HepG2 (cell line): Measurements from ENCODE around the gene NTN4. TPM values are rescaled to one million over a fixed set of nuclear protein-coding genes. Genes with fewer than 3 reads are reported as not detected.

Experiments used
- AGO1 ChIP-seq: fragments of 200-400 bp; formaldehyde crosslinking; IDR thresholded peaks from 2 replicates; pipeline ENCODE4 v1.6.1; 2017; ENCODE audit warnings: mild to moderate bottlenecking, low read depth, low read length, moderate library complexity; ENCODE audit not compliant: poor library complexity, severe bottlenecking
- BORCS8-MEF2B ChIP-seq: sonication (generic); formaldehyde crosslinking; IDR thresholded peaks from 2 replicates; pipeline ENCODE4 v1.8.0; 2022; ENCODE audit warnings: mild to moderate bottlenecking, missing genetic modification reagents
- CEBPB ChIP-seq: IDR thresholded peaks from 2 replicates; pipeline ENCODE4 v1.6.1; 2011; ENCODE audit warnings: low read depth, low read length, improper control_type of control experiment, borderline replicate concordance
- FOXM1 ChIP-seq: sonication (generic); formaldehyde crosslinking; IDR thresholded peaks from 2 replicates; pipeline ENCODE4 v1.5.0; 2020; ENCODE audit warnings: missing genetic modification reagents
- GPN1 ChIP-seq: sonication (generic); formaldehyde crosslinking; IDR thresholded peaks from 2 replicates; pipeline ENCODE4 v1.5.1; 2020; ENCODE audit warnings: missing genetic modification reagents, borderline replicate concordance
- HNF4G ChIP-seq, 2 experiments: sonication (generic) in 1 of 2; formaldehyde crosslinking in 1 of 2; IDR thresholded peaks; 2 replicates each; pipeline versions ENCODE4 v1.4.0 to v1.6.1; 2011 to 2020; ENCODE audit warnings: borderline replicate concordance in 2 of 2, low read depth in 2 of 2, mild to moderate bottlenecking in 2 of 2, low read length in 1 of 2, missing genetic modification reagents in 1 of 2, moderate library complexity in 1 of 2
- JUNB ChIP-seq: sonication (generic); formaldehyde crosslinking; IDR thresholded peaks from 2 replicates; pipeline ENCODE4 v1.8.0; 2022; ENCODE audit warnings: missing genetic modification reagents, mild to moderate bottlenecking, borderline replicate concordance
- KDM4B ChIP-seq: sonication (generic); formaldehyde crosslinking; IDR thresholded peaks from 2 replicates; pipeline ENCODE4 v1.4.0; 2020; ENCODE audit warnings: missing genetic modification reagents
- MTERF4 ChIP-seq: sonication (generic); formaldehyde crosslinking; IDR thresholded peaks from 2 replicates; pipeline ENCODE4 v1.8.0; 2023; ENCODE audit warnings: mild to moderate bottlenecking, missing genetic modification reagents
- NBN ChIP-seq: fragments of 450-650 bp; conservative IDR thresholded peaks from 2 replicates; pipeline ENCODE4 v1.6.1; 2017
- PRMT3 ChIP-seq: sonication (generic); formaldehyde crosslinking; IDR thresholded peaks from 2 replicates; pipeline ENCODE4 v1.8.1; 2022; ENCODE audit warnings: low read depth, mild to moderate bottlenecking, moderate library complexity, missing genetic modification reagents, borderline replicate concordance
- RARG ChIP-seq: sonication (generic); formaldehyde crosslinking; IDR thresholded peaks from 2 replicates; pipeline ENCODE4 v1.4.0; 2020; ENCODE audit warnings: low read depth, mild to moderate bottlenecking, missing genetic modification reagents
- THAP11 ChIP-seq: IDR thresholded peaks from 2 replicates; pipeline ENCODE4 v1.6.1; 2016; ENCODE audit warnings: missing biosample characterization, missing genetic modification reagents
- YEATS4 ChIP-seq: sonication (generic); formaldehyde crosslinking; IDR thresholded peaks from 2 replicates; pipeline ENCODE4 v1.4.0; 2020; ENCODE audit warnings: missing genetic modification reagents, borderline replicate concordance
- ZBTB4 ChIP-seq: sonication (generic); formaldehyde crosslinking; IDR thresholded peaks from 2 replicates; pipeline ENCODE4 v1.4.0; 2020; ENCODE audit warnings: missing genetic modification reagents, mild to moderate bottlenecking, borderline replicate concordance
- ZBTB44 ChIP-seq: sonication (generic); formaldehyde crosslinking; IDR thresholded peaks from 2 replicates; pipeline ENCODE4 v1.4.0; 2020; ENCODE audit warnings: missing genetic modification reagents
- ZBTB7B ChIP-seq: sonication (generic); formaldehyde crosslinking; IDR thresholded peaks from 2 replicates; pipeline ENCODE4 v1.4.0; 2020; ENCODE audit warnings: missing genetic modification reagents
- ZFP1 ChIP-seq: IDR thresholded peaks from 2 replicates; pipeline ENCODE4 v1.6.1; 2016
- ZNF30 ChIP-seq: sonication (generic); formaldehyde crosslinking; IDR thresholded peaks from 2 replicates; pipeline ENCODE4 v1.5.0; 2020; ENCODE audit warnings: mild to moderate bottlenecking, missing genetic modification reagents
- ZNF547 ChIP-seq: sonication (generic); formaldehyde crosslinking; IDR thresholded peaks from 2 replicates; pipeline ENCODE4 v1.5.1; 2020; ENCODE audit warnings: mild to moderate bottlenecking, missing genetic modification reagents
- ZNF557 ChIP-seq: sonication (generic); formaldehyde crosslinking; IDR thresholded peaks from 2 replicates; pipeline ENCODE4 v1.4.0; 2020; ENCODE audit warnings: missing genetic modification reagents
- ZNF597 ChIP-seq: sonication (generic); formaldehyde crosslinking; IDR thresholded peaks from 2 replicates; pipeline ENCODE4 v1.5.0; 2020; ENCODE audit warnings: missing genetic modification reagents
- ZNF709 ChIP-seq: sonication (generic); formaldehyde crosslinking; IDR thresholded peaks from 2 replicates; pipeline ENCODE4 v1.5.0; 2020; ENCODE audit warnings: mild to moderate bottlenecking, missing genetic modification reagents
- ZNF788 ChIP-seq: sonication (generic); formaldehyde crosslinking; IDR thresholded peaks from 2 replicates; pipeline ENCODE4 v1.5.0; 2020; ENCODE audit warnings: mild to moderate bottlenecking, missing genetic modification reagents, borderline replicate concordance
- polyA plus RNA-seq, 8 experiments: library from polyadenylated mRNA; depleted of rRNA in 3 of 8; stranded (reverse) in 7 of 8; unstranded in 1 of 8; fragments of >200 nt; fragmentation: Illumina TruSeq in 4 of 8; extraction: Trizol in 4 of 8; gene quantifications; 2 replicates each; pipeline versions ENCODE4 v1.2.1 to v1.2.3, GENCODE V29; 2011 to 2016; ENCODE audit warnings: low read depth in 4 of 8, missing spikeins in 1 of 8, mixed read lengths in 1 of 8; ENCODE audit not compliant: insufficient read depth in 1 of 8
- total RNA-seq, 5 experiments: library from RNA; depleted of rRNA; stranded (reverse); fragments of >200 nt; fragmentation: Illumina TruSeq; extraction: Trizol; gene quantifications; 2 replicates each; pipeline ENCODE4 v1.2.3, GENCODE V29; 2016; ENCODE audit warnings: low read depth in 1 of 5

Gene NTN4
- total and polyA plus RNA-seq, 2 of the 13 experiments (the other 11 are each of a cell fraction or from before 2014, with no cell fraction given) = 7.8 to 11.5 TPM

- TF ChIP-seq ZNF709 = no peak
- no peak for TF ChIP-seq ZNF30 (CRISPR knock-in tag)
- TF ChIP-seq ZFP1 (CRISPR knock-in tag) = 0 out of 2 replicates have a peak, but pooled peaks have one; percentile 67
- no peak for TF ChIP-seq FOXM1 (CRISPR knock-in tag)
- TF ChIP-seq THAP11 = 0 out of 2 replicates have a peak, but pooled peaks have one; percentile 16
- no peak for TF ChIP-seq PRMT3 (CRISPR knock-in tag)
- 0 out of 2 replicates have a peak, but pooled peaks have one; percentile 23 for TF ChIP-seq ZBTB7B (CRISPR knock-in tag)
- no peak for TF ChIP-seq KDM4B (CRISPR knock-in tag)
- no peak for TF ChIP-seq YEATS4
- TF ChIP-seq RARG (CRISPR knock-in tag) = no peak
- no peak for TF ChIP-seq ZNF597 (CRISPR knock-in tag)
- no peak for TF ChIP-seq AGO1
- TF ChIP-seq MTERF4 (CRISPR knock-in tag) = no peak
- TF ChIP-seq ZNF788 = no peak
- TF ChIP-seq ZBTB44 (CRISPR knock-in tag) = no peak
- no peak for TF ChIP-seq GPN1 (CRISPR knock-in tag)
- no peak for TF ChIP-seq NBN
- peak; percentile 46 for TF ChIP-seq HNF4G (IDR thresholded peaks at IDR 0.05; ENCODE audit: borderline replicate concordance, low read depth, low read length)
- no peak for TF ChIP-seq HNF4G (CRISPR knock-in tag; IDR thresholded peaks at IDR 0.05; ENCODE audit: borderline replicate concordance, low read depth)
- TF ChIP-seq ZBTB4 (CRISPR knock-in tag) = no peak
- no peak for TF ChIP-seq ZNF547
- TF ChIP-seq JUNB = no peak
- TF ChIP-seq CEBPB = no peak
- TF ChIP-seq ZNF557 = no peak
- TF ChIP-seq BORCS8-MEF2B (CRISPR knock-in tag) = no peak
These were observed 12.1 kb upstream of the NTN4 start (continued) for GRCh38 chr12:95802482-95803270.
